ENCODE results near the gene PHACTR1. TPM values are rescaled to one million over a fixed set of nuclear protein-coding genes. Genes with fewer than 3 reads are reported as not detected.

PHACTR1 gene
- total RNA-seq, 1 donor from 2014 or later: 3.6 TPM

- no peak for DNase-seq (ENCODE audit: low spot score)
Measured at GRCh38 chr6:13287104-13287503, 570.5 kb downstream of the PHACTR1 start.

DNA sequence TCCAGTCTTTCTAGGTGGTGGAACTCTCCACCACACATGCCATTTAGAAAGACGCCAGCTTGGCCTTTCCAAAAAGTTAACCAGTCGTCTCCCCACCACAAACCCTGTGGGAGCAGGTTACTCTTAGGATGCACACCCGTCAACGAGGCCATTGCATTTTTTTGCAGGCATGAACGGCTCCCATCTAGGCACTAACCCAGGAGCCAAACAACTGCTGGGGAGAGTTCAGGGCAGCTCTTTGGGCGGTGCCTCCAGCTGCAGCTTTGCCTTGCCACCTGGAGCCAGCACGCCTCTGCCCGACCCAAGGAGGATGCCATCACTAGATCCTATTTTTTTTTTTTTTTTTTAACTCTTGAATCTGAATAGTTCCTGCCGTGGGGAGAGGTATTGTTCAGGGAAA, 571.9 kb downstream of the PHACTR1 start:
- DNase-seq (ENCODE audit: low spot score): no peak

DNA sequence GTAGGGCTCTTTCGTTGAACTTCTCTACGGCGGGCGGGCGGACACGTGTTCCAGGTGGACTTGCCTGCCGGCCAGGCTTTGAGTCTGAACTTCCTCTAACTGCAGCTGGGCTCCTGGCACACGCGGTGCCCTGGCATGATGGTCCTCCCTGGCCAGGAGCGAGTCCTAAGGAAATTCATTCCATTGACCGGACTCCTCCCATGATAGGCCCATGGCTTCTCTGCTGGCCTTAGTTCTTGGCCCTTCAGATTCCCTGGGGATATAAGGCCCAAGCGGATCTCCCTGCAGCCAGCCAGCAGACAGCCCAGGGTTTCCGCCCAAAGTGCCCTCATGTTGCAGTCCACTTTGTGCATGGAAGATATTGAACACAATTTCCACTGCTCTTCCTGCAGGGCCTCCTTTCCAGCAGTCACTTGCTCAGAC, 572.4 kb downstream of the PHACTR1 start:
- DNase-seq (ENCODE audit: low spot score): no peak

- no peak for DNase-seq (ENCODE audit: low spot score)
Measured at GRCh38 chr6:13289789-13290318, 573.3 kb downstream of the PHACTR1 start.

GRCh38 chr6:13290335-13290734, 573.8 kb downstream of the PHACTR1 start:
- DNase-seq (ENCODE audit: low spot score): no peak

DNA sequence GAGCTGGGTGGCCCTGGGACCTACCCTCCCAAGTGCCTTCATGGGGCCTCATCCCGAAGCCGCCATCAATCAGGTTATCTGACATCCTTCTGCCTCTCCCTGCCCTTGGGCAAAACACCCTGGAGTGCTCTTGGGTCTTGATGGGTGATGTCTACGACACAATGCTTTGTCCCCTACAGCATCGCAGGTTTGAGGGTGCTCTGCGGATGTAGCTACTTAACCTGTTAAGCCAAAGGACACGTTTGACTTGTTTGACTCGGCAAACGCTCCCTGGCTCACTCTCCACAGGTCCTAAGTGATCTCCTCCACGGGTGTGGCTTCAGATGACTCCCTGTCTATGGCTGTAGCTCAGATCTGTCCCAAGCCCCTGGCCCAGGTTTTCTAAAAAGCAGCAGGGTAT, 576.2 kb downstream of the PHACTR1 start:
- DNase-seq (ENCODE audit: low spot score): no peak

GRCh38 chr6:13294499-13295069, 578.0 kb downstream of the PHACTR1 start:
- no peak for DNase-seq (ENCODE audit: low spot score)

DNA sequence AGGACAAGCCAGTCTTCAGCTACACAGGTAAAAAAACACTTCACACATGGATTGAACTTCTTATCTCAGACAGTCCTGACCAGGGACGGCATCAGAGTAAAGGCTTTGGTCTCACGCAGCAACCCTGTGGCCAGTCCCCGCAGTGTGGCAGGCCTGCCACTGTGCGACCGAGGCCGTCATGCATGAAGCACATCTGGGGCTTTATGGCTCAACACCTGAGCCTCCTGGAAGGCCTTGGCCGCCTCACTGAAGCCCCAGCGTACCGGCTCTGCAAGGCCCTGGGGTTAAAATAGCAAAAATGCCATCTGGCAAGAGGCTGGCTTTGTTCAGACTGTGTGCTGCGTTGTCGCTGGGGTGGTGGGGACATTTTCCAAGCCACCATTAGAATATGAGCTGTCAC, 579.0 kb downstream of the PHACTR1 start:
- DNase-seq (ENCODE audit: low spot score): no peak

GRCh38 chr6:13296536-13296997, 580.0 kb downstream of the PHACTR1 start:
- DNase-seq (ENCODE audit: low spot score): no peak

GRCh38 chr6:13297391-13297790, 580.8 kb downstream of the PHACTR1 start:
- no peak for DNase-seq (ENCODE audit: low spot score)

GRCh38 chr6:13298446-13298845, 581.9 kb downstream of the PHACTR1 start:
- DNase-seq (ENCODE audit: low spot score): no peak

- DNase-seq (ENCODE audit: low spot score): no peak
Measured at GRCh38 chr6:13299403-13299821, 582.8 kb downstream of the PHACTR1 start.

DNA sequence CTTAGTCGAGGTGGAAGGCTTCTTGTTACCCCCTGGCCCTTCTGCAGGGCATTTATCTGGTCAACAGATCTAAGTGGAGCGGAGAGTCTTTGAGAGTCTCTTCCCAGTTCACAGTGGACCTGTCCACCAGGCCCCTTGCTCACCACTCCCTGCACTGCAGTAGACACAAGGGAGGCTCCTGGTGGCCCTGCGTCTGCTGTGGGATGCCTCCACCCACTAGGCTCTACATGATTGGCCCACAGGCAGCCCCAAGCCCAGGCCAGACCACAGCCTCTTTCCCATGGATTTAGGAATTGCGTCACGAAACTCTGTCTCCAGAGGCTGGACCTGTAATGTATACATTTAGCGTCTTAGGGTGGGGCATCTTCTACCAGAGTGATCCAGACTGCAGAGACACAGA, 583.4 kb downstream of the PHACTR1 start:
- no peak for DNase-seq (ENCODE audit: low spot score)

- DNase-seq (ENCODE audit: low spot score): no peak
Measured at GRCh38 chr6:13300643-13301590, 584.4 kb downstream of the PHACTR1 start.

GRCh38 chr6:13302291-13302690, 585.7 kb downstream of the PHACTR1 start:
- no peak for DNase-seq (ENCODE audit: low spot score)

DNA sequence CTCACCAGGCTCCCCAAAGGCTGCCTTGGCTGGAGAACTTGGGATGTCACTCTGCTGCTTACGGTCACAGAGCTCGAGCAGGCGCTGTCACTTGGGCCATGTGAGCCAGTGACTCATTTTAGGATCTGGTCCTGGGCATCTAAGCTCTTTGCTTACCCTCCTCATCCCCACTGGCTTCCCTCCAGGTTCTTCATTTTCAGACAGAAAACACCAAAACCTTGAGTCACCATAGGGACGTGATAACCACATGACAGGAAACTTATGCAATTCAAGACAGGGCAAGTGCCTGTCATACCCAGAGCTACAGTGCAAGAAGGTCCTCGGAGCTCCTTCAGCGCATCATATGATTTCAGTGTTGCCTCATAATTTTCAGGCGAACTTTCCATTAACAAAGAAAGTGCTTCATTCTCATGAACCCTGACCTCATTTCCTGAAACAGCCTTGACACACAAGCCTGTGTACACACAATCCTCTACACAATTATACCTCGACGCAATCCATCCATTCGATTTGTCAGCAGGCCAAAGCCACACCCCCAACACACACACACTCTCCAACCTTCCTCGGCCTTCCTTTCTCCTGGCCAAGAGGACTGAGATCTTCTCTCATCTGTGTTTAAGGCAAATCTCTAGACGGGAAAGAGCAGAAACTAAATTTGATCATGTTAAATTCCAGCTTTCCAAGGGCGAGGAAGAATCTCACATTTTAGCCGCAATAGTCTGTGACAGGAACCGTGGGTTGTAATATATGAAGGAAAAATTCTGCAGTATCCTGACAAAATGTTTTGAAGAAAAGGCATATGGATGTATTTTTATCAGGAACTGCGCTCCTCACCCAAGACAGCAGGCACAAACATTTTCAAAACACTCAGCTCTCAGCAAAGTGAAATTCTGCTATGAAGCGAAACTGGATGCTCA, 586.4 kb downstream of the PHACTR1 start:
- peak; percentile 83 for DNase-seq (ENCODE audit: low spot score)

DNA sequence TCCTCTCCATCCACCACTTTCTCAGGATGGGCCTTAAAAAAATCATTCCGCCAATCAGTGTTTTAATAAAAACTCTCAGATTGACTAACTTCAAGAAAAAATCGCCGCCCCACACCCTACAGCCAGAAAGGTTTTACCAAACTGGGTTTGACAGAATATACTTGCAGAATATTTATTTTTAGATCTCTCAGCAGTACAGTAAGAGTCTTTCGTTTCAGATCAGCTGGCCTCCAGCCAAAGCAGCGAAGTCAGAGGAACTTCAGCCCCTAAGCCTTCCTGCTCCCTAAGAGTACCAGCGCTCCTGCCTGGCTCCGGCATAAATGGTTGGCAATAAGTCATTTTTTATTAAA, 587.1 kb downstream of the PHACTR1 start:
- peak; percentile 93 for DNase-seq (ENCODE audit: low spot score)

- DNase-seq (ENCODE audit: low spot score): peak; percentile 6
Measured at GRCh38 chr6:13304101-13304500, 587.5 kb downstream of the PHACTR1 start.

GRCh38 chr6:13304580-13305260, 588.2 kb downstream of the PHACTR1 start:
- DNase-seq (ENCODE audit: low spot score): no peak

- no peak for DNase-seq (ENCODE audit: low spot score)
Measured at GRCh38 chr6:13305288-13305687, 588.7 kb downstream of the PHACTR1 start.

DNA sequence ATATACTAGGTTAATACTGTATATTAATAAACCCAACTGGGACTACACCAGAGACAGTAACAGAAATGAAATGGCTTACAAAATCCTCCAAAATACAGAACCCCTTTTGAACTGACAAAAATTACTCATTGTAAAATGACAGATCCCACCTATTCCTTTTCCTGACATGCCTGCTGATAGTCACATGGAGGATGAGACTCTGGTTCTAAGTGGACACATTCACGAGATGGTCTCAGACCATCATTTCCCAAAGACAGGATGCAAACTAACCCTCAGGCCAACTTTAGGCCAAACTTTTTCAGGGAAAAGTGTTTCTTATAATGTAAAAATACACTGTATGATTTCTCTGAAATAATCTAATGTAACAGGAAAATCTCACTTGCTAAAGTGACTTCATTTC, 589.2 kb downstream of the PHACTR1 start:
- no peak for DNase-seq (ENCODE audit: low spot score)
